NOMO-1 treated with DMSO at 0.1 percent for 48 hours (cell line): ENCODE data around the gene UBASH3A.
A peak's percentile ranks its signal among the peaks of the same experiment; 100 is the strongest.

Source experiments
- DNase-seq: peaks from one replicate; lab custom pipeline; 2025; ENCODE audit not compliant: unreplicated experiment; lab: John Stamatoyannopoulos, UW

UBASH3A gene

DNA sequence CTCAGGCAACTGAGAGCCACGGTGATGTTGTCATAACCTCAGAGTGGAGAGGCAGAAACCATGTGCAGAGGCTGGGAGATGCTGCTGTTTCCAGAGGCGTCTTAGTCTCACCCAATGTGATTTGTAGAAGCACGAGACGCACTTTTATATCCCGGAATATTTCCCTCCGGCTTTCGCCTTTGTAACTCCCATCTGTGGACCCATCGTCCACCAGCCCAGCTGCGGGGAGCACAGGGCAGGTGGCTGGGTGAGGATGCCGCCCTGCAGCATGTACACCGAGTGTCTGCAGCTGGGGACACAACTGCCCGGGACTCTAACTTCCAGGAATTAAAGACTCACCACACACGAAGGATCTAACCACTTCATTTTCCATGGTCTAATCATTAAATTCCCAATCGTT, 43.5 kb downstream of the UBASH3A start:
- DNase-seq, result no peak

DNA sequence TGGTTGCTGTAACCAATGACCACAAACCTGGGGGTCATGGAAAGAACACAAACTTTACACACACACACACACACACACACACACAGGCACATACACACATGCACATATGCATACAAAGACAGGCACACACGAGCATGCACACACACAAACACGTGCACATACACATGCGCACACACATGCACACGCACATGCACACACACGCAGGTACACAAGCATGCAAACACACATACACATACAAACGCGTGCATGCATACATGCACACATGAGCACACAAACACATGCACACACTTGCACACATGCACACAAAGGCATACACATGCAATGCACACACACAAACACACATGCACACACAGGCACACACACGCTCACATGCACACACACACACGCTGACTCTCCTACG, 44.0 kb downstream of the UBASH3A start:
- DNase-seq, result no peak

GRCh38 chr21:42448686-42449085, 45.0 kb downstream of the UBASH3A start:
- no peak for DNase-seq

DNA sequence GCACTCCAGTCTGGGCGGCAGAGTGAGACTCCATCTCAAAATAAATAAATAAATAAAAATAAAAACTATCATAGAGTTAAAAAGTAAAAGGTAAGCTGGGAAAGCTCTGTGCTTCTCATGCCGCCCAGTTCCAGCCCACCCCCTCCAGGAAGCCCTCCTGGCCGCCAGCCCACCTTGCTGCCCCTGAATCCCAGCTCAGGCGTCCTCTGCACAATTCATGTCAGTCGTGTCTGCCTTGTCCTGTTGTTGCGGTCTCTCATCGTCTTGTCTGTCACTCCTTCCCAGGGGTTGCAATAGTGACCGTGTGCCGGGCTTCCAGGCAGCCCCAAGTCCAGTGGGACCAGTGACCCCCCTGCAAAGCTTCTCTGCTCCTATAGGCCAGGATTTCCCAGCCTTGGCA, 48.2 kb downstream of the UBASH3A start:
- DNase-seq, result no peak

GRCh38 chr21:42452401-42453223, 48.9 kb downstream of the UBASH3A start:
- DNase-seq, result no peak

- DNase-seq, result no peak
These were observed 49.7 kb downstream of the UBASH3A start for GRCh38 chr21:42453224-42453985.

- DNase-seq, result no peak
These were observed 50.4 kb downstream of the UBASH3A start for GRCh38 chr21:42453986-42454570.

- no peak for DNase-seq
These were observed 51.1 kb downstream of the UBASH3A start for GRCh38 chr21:42454786-42455185.

- DNase-seq, result no peak
These were observed 51.5 kb downstream of the UBASH3A start for GRCh38 chr21:42455196-42455595.

- no peak for DNase-seq
These were observed 52.2 kb downstream of the UBASH3A start for GRCh38 chr21:42455754-42456440.

GRCh38 chr21:42456457-42456856, 52.8 kb downstream of the UBASH3A start:
- DNase-seq, result no peak

- no peak for DNase-seq
These were observed 55.4 kb downstream of the UBASH3A start for GRCh38 chr21:42459082-42459460.

GRCh38 chr21:42459546-42460215, 56.0 kb downstream of the UBASH3A start:
- no peak for DNase-seq

DNA sequence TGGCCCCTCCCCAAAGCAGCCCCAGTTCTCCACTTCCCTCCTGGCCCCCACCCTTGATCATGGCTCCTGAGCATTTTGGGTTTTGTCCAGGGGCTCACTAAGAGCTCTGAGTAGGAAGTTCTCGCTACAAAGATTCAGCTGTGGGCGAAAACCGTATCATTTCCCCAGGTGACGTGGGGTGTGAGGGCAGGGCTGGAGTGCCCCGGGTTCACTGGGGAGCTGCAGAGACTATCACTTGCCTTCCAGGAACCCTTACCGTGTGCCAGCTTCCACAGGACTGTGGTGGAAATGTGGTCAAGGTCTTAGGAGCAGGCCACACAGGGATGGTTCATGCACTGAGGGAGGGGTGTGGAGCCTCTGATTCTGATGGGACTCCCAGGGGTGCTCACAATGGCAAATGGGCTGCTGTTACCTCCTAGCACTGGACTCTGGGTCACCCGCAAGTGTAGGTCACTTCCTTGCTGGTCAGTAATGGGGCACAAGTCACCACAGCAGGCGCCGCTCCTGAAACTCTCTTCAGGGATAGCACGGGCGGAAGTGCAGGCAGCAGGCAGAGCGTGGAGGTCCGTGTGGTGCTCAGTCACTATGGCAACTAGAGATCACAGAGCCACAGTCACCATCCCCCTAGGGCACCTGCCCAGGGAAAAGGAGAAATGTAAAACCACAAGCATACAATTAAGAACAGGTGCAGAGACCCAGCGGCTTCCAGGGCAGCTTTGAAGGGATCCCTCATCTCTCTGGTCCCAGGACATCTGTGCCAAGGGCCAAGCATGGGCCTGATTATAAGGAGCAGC, 56.9 kb downstream of the UBASH3A start:
- DNase-seq, result no peak

- DNase-seq, result no peak
These were observed 57.5 kb downstream of the UBASH3A start for GRCh38 chr21:42461185-42461520.

DNA sequence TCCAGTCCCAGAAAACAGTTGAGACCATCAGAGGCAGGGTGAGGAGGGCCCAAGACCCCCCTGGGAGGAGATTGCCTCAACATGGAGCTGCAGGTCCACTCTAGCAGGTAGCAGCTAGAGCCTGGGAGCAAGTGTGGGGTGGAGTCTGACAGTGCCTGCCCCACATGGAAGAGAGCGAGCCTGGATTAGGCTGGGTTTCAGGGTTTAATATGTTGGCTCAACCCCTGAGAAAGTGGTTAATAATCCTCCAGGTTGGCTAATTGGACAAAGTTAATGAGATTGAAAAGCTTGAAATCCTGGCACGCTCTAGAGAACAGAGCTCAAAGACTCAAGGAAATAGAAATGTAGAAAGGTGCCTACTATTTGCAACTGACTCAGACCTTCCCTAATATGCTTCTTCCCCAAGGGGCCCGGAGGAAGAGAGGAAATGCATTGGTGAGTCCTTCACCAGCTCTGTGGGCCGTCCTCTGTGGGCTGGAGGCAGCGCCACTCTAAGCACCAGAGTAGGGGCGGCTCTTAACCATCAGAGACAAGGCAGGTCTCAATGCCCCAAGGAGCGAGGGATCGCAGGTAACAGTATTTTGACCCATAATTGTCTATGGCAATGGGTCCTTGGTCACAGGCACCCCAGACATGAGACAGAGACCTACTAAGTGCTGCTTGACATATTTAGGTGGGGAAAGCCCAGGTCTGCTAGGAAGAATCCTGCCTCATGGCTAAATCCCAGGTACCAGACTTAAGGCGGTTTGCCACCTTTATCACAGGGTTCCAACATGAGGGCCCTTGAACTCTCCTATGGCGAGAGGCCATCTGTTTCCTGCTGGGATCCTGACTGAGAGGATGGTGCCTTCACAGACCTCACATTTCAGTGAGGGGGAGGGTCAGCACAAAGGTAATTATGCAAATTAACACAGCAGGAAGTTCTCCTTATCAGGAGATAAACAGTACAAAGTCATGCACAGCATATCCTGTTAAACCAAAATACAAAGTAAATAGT, 58.5 kb downstream of the UBASH3A start:
- DNase-seq, result peak; percentile 12

GRCh38 chr21:42463861-42464515, 60.3 kb downstream of the UBASH3A start:
- DNase-seq, result no peak

DNA sequence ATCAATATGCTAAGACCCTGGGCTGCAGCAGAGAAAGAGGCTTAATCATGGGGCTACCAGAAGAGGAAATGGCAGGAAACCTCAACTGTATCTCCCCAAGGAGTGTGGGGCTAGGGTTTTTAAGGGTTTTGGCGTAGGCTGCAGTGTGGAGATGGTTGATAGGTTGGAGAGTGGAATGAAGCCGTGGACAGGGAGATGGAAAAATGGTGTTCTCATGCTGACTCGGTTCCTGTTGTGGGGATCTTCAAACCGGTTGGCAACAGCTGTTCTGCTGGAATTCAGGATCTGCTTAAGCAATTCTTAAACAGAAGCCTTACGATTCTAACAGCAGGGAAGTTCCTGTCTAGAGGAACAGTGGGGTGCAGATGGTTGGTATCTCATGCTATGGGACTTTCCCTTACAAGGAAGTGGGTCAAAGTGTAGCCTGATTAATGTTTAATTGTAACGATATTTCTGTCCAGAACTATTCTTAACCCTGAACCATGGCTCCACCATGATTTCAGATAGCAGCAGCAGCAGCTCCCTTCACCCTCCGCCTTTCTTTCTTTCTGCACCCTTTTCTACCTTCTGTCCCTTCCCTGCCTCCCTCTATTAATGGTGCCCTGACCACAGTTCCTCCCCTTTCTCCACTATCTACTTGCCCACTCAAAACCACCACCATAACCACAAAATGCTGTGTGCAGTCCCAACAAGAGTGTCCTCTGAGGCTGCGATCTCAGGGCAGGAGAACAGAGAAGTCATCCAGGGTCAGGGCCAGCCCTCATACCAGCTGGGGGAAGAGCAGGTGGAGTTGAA, 61.5 kb downstream of the UBASH3A start:
- peak; percentile 31 for DNase-seq
